HG03045 (cell line): ENCODE measurements around the gene RAD18.

Experiments
- ATAC-seq: cut with Tn5 transposase; IDR thresholded peaks from one replicate; pipeline ENCODE4 v1.9.1; 2021; ENCODE audit warnings: mild to moderate bottlenecking, moderate library complexity; ENCODE audit not compliant: unreplicated experiment

Gene RAD18

DNA sequence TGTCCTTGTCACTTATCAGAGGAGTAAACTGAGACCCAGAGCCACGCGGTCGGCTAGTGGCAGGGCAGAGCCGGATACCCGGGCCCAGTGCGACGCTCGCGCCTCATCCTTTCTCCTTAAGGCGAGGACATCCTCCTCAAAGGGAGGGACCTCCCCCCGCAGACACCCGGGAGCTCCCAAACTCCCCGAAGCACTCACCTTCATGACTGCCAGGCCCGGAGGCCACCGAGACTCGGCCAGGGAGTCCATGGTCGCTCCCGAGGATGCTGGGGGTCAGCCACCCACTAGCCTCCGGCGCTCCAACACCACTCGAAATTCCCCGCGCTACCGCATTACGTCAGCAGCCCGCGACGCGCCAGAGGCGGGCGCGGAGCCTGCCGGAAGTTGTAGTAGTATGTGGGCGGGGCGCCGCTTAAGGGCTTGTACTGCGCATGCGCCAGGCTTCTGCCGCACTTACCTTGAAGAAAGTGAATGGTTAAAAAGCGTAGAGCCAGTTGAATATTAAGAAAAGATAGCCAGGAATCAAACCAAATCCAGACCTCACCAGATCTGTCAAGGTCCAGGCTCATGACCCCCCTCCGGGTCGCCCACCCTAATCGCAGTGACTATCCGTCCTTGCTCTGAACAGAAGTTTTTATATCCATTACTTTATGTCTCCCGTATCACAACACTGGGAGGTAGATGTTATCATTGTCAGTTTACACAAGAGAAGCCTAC is at the start of gene RAD18:
Gene RAD18 (minus strand): TSS at position 336 of the 717 bp plus-strand sequence. CDS start 87 bp downstream, at position 249.
- ATAC-seq: peak; percentile 95

GRCh38 chr3:9012521-9012920 is 49.2 kb upstream of the RAD18 start:
- ATAC-seq: no peak

GRCh38 chr3:9009976-9010545 is 46.8 kb upstream of the RAD18 start:
- no peak for ATAC-seq

DNA sequence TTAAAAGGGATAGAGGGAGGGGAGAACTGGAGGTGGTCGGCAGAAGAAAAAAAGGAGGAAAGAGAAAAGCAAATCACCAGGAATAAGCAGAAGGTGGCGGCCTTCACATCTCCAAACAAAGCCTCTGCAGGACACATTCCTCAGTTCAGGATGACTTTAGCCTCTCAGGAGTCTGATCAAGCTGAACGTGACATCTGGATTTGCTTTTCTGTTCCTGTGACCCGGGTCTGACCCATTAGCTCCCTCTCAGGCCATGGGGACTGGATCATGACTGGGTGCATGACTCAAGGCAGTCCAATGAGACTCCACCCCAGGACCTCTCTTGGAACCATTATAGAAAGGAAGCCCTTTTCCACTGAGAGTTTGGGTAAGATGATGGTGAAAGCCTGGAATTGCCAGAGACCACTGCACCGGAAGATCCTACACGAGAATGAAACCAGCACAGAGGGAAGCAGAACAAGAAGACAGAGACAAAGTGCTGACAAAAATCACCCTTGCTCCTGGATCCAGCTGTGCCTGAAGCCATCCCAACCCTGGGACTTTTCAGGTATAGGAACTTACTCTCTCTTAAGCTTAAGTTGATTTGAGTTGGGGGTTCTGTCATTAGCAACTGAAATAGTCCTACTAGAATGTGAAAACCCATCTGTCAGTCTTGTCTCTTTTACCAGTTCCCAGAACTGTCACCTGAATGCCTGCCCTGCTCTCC is 45.4 kb upstream of the RAD18 start:
- ATAC-seq: no peak

DNA sequence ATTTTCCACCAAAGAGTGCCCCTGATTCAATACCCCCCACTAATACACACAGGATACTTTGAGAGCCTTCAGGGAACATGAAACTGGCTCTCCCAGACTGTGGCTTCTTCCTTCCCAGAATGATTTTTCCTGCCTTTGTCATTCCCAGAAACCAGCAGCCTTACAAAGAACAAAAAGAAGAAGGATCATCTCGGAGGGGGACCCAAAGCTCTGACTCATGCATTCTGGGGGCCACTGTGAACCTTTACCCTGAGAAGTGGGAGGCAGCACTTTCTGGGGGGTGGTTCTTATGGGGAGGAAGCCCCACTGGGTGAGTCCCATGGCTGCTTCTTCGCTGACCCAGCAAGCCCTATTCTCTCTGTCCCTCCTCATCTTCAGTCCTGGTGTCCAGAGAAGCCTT is 44.7 kb upstream of the RAD18 start:
- no peak for ATAC-seq

DNA sequence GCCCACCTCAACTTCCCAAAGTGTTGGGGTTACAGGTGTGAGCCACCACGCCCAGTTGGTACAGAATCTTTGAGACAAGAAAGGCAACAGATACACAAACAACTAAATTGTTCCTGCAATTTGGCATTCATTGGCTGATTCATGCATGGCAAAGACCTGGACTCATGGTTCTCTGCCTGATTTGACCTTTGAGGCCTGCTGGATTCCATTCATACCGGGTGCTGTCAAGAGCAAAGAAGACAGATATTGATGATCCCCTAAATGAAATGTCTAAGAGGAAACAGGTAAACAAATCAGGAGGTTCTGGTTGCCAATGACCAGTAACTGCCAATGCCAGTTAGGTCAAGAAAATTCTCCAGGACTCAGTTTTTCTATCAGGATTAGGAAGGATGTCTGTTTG is 43.9 kb upstream of the RAD18 start:
- no peak for ATAC-seq

GRCh38 chr3:9000041-9000440 is 36.8 kb upstream of the RAD18 start:
- ATAC-seq: no peak

- ATAC-seq: no peak
Measured at GRCh38 chr3:8997151-8997550, 33.9 kb upstream of the RAD18 start.

DNA sequence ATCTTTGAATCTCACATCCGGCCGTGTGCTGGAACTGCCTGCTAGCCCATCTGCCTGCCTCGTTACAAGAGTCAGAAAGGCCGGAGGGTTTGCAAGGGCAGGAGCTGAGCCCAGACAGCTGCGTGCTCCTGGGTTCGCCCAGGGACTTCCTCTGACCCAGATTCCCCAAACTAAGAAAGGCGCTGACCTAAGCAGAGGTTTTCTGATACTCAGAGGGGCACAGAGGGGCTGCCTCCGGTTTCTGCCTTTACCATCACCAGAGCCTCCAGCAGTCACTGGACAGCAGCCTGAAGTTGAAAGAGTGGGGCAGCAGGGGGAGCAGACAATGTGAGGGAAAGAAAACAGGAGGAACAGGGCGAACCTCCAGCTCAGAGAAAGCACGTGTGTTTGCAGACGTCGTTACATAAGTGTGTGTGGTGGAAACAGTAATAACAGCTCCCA is 33.4 kb upstream of the RAD18 start:
- ATAC-seq: no peak

DNA sequence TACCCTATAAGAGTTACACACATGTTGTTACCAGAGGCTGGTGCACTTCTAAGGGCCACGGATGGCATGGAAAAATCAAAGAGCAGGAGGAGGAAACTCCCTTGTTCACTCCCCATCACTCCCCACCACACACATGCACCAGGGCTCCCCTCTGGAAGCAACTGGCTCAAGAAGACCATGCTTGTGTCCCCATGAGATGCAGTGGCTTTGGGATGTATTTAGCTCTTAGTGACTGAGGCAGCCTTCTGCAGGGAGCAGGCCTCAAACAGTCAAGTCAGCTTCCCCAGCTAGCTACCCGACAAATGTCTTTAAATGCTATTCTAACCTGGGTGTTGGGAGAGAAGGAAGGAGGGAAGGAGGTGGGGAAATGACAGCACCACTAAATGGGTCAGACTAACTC is 32.9 kb upstream of the RAD18 start:
- no peak for ATAC-seq

DNA sequence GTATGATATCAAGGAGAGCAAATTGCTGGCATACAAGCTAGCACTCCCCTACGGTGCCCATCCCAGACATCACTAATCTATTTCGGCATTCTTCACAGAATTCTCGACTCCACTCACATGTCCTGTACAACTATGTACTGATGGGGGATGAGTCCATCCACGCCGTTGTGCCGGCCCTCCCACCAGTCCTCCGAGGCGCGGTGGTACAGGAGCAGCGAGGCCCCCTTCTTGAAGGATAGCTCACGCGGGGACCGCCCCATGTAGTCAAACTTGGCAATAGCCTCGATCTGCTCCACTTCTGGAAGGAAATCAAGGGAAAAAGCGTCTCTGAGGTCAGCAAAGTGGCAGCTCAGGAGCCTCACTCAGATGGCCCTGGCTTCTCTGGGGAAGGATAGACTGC is 31.0 kb upstream of the RAD18 start:
- no peak for ATAC-seq

DNA sequence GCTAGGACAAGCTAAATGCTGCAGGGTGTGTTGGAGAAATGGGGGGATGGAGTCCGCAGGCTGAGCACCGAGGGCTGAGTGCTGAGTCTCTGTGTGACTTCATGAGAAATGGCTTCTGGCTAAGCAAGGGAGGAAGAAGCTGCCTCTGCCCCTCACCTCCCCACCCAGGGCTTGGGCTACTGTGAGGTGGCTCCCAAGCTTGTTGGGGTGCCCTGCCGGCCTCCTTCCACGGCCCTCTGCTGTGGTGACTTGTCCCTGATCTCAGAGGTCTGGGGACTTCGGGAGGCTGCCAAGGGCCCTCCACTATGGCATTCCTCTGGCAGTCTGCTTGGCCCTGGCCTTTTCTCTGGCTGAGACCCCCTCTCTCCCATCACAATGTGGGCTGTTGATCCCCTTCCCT is 30.1 kb upstream of the RAD18 start:
- no peak for ATAC-seq

DNA sequence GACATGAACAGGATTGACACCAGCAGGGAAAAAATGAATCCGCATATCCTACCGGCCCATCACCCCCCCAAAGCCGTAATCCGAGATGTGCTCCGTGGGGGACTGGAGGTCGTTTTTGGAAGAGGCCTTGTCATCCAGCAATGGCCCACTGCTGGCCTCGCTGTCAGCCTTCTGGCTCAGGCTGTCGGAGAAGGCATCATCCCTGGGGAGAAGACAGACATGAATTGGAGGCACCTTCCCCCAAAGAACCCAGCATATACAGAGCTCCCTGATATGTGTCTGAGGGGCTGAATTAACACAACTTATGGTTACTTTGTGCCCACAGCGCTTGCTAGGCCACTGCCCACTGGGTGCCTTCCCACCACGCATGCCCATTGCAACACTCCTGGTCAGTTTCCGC is 29.6 kb upstream of the RAD18 start:
- no peak for ATAC-seq

- ATAC-seq: no peak
Measured at GRCh38 chr3:8992199-8992598, 28.9 kb upstream of the RAD18 start.

DNA sequence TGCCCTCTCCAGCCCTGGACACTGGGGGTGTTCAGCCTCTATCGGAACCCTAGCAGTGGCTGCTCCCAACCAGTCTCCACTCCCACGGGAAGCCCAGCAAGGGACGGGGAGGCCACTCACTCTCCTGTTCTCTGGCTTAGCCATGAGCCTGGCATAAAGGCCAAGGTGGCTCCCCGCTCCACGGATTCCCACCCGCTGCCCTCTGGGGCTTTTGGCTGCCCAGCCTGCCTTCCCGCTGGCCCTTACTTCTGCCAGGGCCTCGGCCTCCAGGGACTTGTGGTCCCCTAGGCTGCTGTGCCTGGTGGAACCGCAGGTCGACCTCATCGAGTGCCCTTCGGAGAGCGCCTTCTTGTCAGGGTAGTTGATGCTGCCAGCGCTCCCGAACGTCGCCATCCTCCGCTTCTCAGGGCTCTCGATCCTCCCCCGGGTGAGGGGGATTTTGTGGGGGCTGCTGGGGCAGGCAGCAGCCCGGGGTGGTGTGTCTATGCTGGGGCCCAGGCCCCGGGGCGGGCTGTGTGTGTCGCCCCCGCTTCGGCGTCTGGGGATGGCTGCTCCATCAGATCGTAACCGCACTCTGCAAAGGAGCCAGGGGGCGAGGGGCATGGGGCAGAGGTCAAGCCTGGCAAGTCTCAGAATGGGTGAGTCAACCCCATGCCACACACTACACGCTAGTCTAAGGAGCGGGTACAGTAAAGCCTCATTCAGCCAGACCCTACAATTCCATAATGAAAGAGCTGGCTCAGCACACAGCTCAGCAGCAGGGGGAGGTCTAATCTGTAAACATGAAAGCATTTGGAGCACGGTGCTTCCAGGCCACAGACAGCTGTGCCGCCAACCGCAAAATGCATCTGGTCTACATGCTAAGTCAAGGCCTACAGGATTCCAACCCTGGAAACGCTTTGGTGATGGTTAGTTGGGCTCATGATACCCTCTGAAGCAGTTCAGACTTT is 27.3 kb upstream of the RAD18 start:
- ATAC-seq: no peak

DNA sequence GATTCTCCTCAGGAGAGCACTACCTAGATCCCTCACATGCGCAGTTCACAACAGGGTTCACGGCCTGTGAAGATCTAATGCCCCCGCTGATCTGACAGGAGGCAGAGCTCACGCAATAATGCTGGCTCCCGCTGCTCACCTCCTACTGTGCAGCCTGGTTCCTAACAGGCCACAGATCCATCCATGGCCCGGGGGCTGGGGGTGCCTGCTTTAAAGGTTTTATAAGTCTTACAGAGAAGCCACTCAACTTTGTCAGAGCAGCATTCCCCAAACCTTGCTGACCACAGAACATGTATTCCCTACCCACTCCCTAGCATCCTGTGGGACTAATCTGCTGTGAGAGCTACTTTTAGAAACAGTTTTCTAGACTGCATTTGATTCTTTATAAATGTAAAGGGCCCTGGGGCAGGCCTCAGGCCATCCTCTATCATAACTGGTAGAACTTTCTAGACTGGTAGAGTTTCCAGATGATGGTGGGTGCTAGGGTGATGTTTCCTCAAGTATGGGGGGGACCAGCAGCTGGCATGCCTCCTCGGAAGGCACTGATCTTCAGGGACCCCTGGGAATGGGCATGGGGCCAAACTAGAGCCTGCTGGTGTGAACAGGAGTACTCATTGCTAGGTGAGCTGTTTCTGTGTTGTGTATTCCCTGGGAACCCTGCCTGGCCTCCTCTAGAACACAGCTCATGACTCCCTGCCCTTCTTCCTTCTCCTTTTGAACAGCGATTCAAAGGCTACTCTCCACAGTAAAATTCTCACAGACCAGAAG is 25.7 kb upstream of the RAD18 start:
- no peak for ATAC-seq

DNA sequence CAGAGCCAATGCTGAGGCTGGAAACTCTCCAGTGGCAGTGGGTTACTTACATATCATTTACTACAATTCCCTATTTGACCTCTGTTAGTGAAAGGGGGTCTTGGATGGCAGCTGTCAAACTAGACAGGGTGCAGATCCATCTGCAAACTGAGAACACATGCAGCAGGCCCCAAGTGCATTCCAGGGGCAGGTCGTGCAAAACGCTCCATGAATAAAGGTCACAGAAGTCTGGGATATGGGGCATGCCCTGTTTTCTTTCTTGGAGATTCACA is 25.0 kb upstream of the RAD18 start:
- no peak for ATAC-seq

GRCh38 chr3:8987645-8988383 is 24.5 kb upstream of the RAD18 start:
- no peak for ATAC-seq

GRCh38 chr3:8987226-8987625 is 24.0 kb upstream of the RAD18 start:
- no peak for ATAC-seq

- ATAC-seq: no peak
Measured at GRCh38 chr3:8986741-8987140, 23.5 kb upstream of the RAD18 start.
